ENCODE data around the gene UCK1. TPM values are rescaled to one million over a fixed set of nuclear protein-coding genes. Genes with fewer than 3 reads are reported as not detected.
"Not testable (repeated sequence)": the region's sequence is repeated elsewhere in the genome, so short reads cannot be mapped to it uniquely, and the experiment has no call there.

Gene UCK1
- total and polyA plus RNA-seq, 2 of the 4 experiments (the other 2 are of a cell fraction): 17.9 to 21.4 TPM

DNA sequence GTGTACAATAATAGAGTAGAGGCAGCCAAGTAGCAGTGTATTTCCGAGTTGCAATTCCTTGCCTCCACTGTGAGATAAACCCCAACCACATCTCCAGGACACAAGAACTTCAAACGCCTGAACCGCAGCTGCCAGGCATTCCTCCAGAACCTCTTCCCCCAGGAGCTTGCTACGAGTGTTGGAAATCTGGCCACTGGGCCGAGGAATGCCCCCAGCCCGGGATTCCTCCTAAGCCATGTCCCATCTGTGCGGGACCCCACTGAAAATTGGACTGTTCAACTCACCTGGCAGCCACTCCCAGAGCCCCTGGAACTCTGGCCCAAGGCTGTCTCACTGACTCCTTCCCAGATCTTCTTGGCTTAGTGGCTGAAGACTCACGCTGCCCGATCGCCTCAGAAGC is 18.1 kb upstream of the UCK1 start:
- H3K9me1 ChIP-seq (ENCODE audit: insufficient read depth, low read length); H3K4me3 ChIP-seq (ENCODE audit: insufficient read depth, low read depth, low read length); ATAC-seq (ENCODE audit: low read depth); H4K20me1 ChIP-seq (ENCODE audit: insufficient read depth, low read length); intact Hi-C loops (cut with micrococcal nuclease); H4K91ac ChIP-seq (ENCODE audit: insufficient read depth, low read depth, low read length); H2BK5ac ChIP-seq (ENCODE audit: low read depth, low read length, poor library complexity, severe bottlenecking); H4K8ac ChIP-seq (ENCODE audit: low read depth in 2 of 2, low read length in 2 of 2); H2BK15ac ChIP-seq (ENCODE audit: low read depth, low read length); H2AFZ ChIP-seq (replicated peaks; ENCODE audit: low read length, poor library complexity); POLR2A ChIA-PET (ENCODE audit: unreplicated experiment); BruUV-seq (replicated peaks); DNase-seq; H2BK20ac ChIP-seq (ENCODE audit: low read depth, low read length); H3K23ac ChIP-seq (ENCODE audit: low read depth, low read length); H3K14ac ChIP-seq (replicated peaks; ENCODE audit: low read depth, low read length); in situ Hi-C loops (cut with MboI; ENCODE audit: low sequenced_read_pairs); H3K36me3 ChIP-seq (ENCODE audit: control insufficient read depth, insufficient read depth, low read length); H3K56ac ChIP-seq (ENCODE audit: extremely low read depth, insufficient read depth, low read length); CTCF ChIA-PET; H3K9ac ChIP-seq (ENCODE audit: low read depth, low read length); H3K4me1 ChIP-seq (ENCODE audit: control insufficient read depth, insufficient read depth, low read length); H3K79me1 ChIP-seq (ENCODE audit: low read depth in 1 of 2, low read length in 2 of 2); H3K4ac ChIP-seq (ENCODE audit: low read depth, low read length); dilution Hi-C loops (cut with HindIII; ENCODE audit: low sequenced_read_pairs, unreplicated experiment); H4K5ac ChIP-seq (ENCODE audit: low read depth, low read length); H3K4me2 ChIP-seq (ENCODE audit: low read depth, low read length); H2AK9ac ChIP-seq (replicated peaks; ENCODE audit: low read depth, low read length, poor library complexity); H2BK120ac ChIP-seq (ENCODE audit: low read depth, low read length); H3K18ac ChIP-seq (ENCODE audit: low read depth, low read length); H3K27ac ChIP-seq (ENCODE audit: insufficient read depth, low read length); H2AK5ac ChIP-seq (ENCODE audit: low read depth, low read length): not testable (repeated sequence)
- Histone ChIP-seq H3K9me3 (ENCODE audit: control insufficient read depth, insufficient read depth, low read length) (peaks cover 22% of the 10 kb centered on the region), H3K27me3 (ENCODE audit: control insufficient read depth, insufficient read depth, low read length) (peaks cover 61% of the 10 kb centered on the region)
- 100% methylated on average over 2 of the region's 10 CpGs; no CpG with 5 or more reads in 1 of the 2 experiments for WGBS, 2 experiments (ENCODE audit: extremely low coverage in 2 of 2, insufficient read length in 1 of 2)
